Sigmoid colon (tissue), 4 donors: Measurements from ENCODE around the gene SEC24C.
"Not testable (repeated sequence)": the region's sequence is repeated elsewhere in the genome, so short reads cannot be mapped to it uniquely, and the experiment has no call there.

Experiments used
- EP300 ChIP-seq, 4 donors: sonication (generic); formaldehyde crosslinking; IDR thresholded peaks; one replicate each; pipeline ENCODE4 v1.6.1; 2017; ENCODE audit warnings: antibody characterized with exemption in 4 of 4
- POLR2A ChIP-seq, 2 donors: fragments of 450-650 bp; IDR thresholded peaks; one replicate each; pipeline ENCODE4 v1.6.1; 2016; ENCODE audit warnings: antibody characterized with exemption in 2 of 2, mild to moderate bottlenecking in 2 of 2, moderate library complexity in 2 of 2
- POLR2AphosphoS5 ChIP-seq, 4 donors: sonication (generic); formaldehyde crosslinking; IDR thresholded peaks; one replicate each; pipeline ENCODE4 v1.6.1; 2017; ENCODE audit warnings: antibody characterized with exemption in 4 of 4
- TF ChIP-seq, protein P1 (sequence below), 4 experiments: fragments of 450-650 bp in 3 of 4; fragments of 200-600 bp in 1 of 4; IDR thresholded peaks; one replicate each; pipeline ENCODE4 v1.5.1; 2016 to 2019; ENCODE audit warnings: antibody characterized with exemption in 4 of 4, mild to moderate bottlenecking in 3 of 4, moderate library complexity in 2 of 4

DNA sequence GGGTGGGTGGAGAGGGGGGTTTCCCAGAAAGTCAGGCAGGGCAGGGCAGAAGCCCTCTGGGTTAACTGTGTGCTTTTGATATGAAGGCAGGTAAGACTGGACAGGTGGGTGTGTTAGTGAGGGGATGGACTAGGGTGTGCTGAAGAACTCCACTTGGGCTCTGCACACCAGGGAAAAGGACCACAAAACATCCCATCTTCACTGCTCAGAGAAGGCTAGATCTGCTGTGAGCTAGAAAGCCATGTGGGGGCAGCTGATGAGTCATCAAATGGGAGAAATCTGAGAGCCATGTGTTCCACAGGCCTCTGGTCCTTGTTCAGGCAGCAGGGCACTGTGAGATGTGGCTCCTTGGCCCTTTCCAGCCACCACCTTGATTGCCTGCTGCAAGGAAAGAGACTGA lies 36.5 kb upstream of the SEC24C start:
- TF ChIP-seq, protein P1, sequence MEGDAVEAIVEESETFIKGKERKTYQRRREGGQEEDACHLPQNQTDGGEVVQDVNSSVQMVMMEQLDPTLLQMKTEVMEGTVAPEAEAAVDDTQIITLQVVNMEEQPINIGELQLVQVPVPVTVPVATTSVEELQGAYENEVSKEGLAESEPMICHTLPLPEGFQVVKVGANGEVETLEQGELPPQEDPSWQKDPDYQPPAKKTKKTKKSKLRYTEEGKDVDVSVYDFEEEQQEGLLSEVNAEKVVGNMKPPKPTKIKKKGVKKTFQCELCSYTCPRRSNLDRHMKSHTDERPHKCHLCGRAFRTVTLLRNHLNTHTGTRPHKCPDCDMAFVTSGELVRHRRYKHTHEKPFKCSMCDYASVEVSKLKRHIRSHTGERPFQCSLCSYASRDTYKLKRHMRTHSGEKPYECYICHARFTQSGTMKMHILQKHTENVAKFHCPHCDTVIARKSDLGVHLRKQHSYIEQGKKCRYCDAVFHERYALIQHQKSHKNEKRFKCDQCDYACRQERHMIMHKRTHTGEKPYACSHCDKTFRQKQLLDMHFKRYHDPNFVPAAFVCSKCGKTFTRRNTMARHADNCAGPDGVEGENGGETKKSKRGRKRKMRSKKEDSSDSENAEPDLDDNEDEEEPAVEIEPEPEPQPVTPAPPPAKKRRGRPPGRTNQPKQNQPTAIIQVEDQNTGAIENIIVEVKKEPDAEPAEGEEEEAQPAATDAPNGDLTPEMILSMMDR (IDR thresholded peaks at IDR 0.05), result not testable (repeated sequence)
- not testable (repeated sequence) for TF ChIP-seq EP300, POLR2AphosphoS5, POLR2A (IDR thresholded peaks at IDR 0.05)
